ENCODE measurements around the gene MAGI1.
A peak's percentile ranks its signal among the peaks of the same experiment; 100 is the strongest.

The MAGI1 gene

GRCh38 chr3:65992106-65992505, 46.6 kb downstream of the MAGI1 start:
- no peak overlapping the region for H3K9ac ChIP-seq (ENCODE audit: low read length)
- H3K79me2 ChIP-seq (ENCODE audit: control insufficient read depth, insufficient read depth, low read length) = peaks cover 14% of the 10 kb centered on the region
- no peak overlapping the region for H2AK5ac ChIP-seq (ENCODE audit: low read length)
- DNase-seq = no peak
- H3K4me1 ChIP-seq (ENCODE audit: control insufficient read depth, low read depth, low read length) = peaks cover 7% of the 10 kb centered on the region
- H2BK15ac ChIP-seq (replicated peaks; ENCODE audit: low read depth) = no peak overlapping the region
- no CpG with 5 or more reads among the region's 1 CpG for WGBS (ENCODE audit: extremely low coverage, insufficient coverage, low lambda C conversion rate)
- no peak overlapping the region for H3K4ac ChIP-seq (ENCODE audit: low read depth, low read length)
- no peak overlapping the region for H3K27ac ChIP-seq (ENCODE audit: low read depth, low read length)
- no peaks in the 10 kb centered on the region for H3K27me3 ChIP-seq (ENCODE audit: insufficient read depth, low read length, poor library complexity)
- no peak overlapping the region for H3K23ac ChIP-seq (ENCODE audit: low read length)
- no peak overlapping the region for H3K56ac ChIP-seq (ENCODE audit: low read length)
- peaks cover 19% of the 10 kb centered on the region for H3K79me1 ChIP-seq (ENCODE audit: low read length)
- no peak overlapping the region for H4K8ac ChIP-seq (ENCODE audit: low read depth, low read length)
- H2BK120ac ChIP-seq (ENCODE audit: low read depth, low read length) = no peak overlapping the region
- no peak overlapping the region for H2BK5ac ChIP-seq (ENCODE audit: low read length)
- H3K4me2 ChIP-seq (ENCODE audit: low read length) = no peak overlapping the region
- no peak overlapping the region for H3K4me3 ChIP-seq (ENCODE audit: low read length)
- H3K36me3 ChIP-seq (ENCODE audit: control insufficient read depth, insufficient read depth, low read length) = no peaks in the 10 kb centered on the region
- H3K18ac ChIP-seq (ENCODE audit: low read length) = no peak overlapping the region
- H4K5ac ChIP-seq (ENCODE audit: low read length) = no peak overlapping the region

GRCh38 chr3:65988411-65989180, 50.1 kb downstream of the MAGI1 start:
- Histone ChIP-seq H2AK5ac (ENCODE audit: low read length) (no peak overlapping the region), H3K56ac (ENCODE audit: low read length) (no peak overlapping the region), H3K27me3 (ENCODE audit: insufficient read depth, low read length, poor library complexity) (no peaks in the 10 kb centered on the region), H4K5ac (ENCODE audit: low read length) (no peak overlapping the region), H2BK120ac (ENCODE audit: low read depth, low read length) (no peak overlapping the region), H2BK15ac (replicated peaks; ENCODE audit: low read depth) (no peak overlapping the region), H3K79me1 (ENCODE audit: low read length) (peaks cover 21% of the 10 kb centered on the region), H3K4me1 (ENCODE audit: control insufficient read depth, low read depth, low read length) (no peaks in the 10 kb centered on the region), H3K4ac (ENCODE audit: low read depth, low read length) (no peak overlapping the region), H3K18ac (ENCODE audit: low read length) (no peak overlapping the region), H3K36me3 (ENCODE audit: control insufficient read depth, insufficient read depth, low read length) (no peaks in the 10 kb centered on the region), H3K4me2 (ENCODE audit: low read length) (no peak overlapping the region), H3K9ac (ENCODE audit: low read length) (no peak overlapping the region), H4K8ac (ENCODE audit: low read depth, low read length) (no peak overlapping the region), H3K79me2 (ENCODE audit: control insufficient read depth, insufficient read depth, low read length) (peaks cover 12% of the 10 kb centered on the region), H3K4me3 (ENCODE audit: low read length) (no peak overlapping the region), H3K27ac (ENCODE audit: low read depth, low read length) (no peak overlapping the region), H2BK5ac (ENCODE audit: low read length) (no peak overlapping the region), H3K23ac (ENCODE audit: low read length) (no peak overlapping the region)
- no peak for DNase-seq
- no CpG with 5 or more reads among the region's 5 CpGs for WGBS (ENCODE audit: extremely low coverage, insufficient coverage, low lambda C conversion rate)

GRCh38 chr3:65986285-65986684, 52.4 kb downstream of the MAGI1 start:
- no peak overlapping the region for H4K8ac ChIP-seq (ENCODE audit: low read depth, low read length)
- H3K4me2 ChIP-seq (ENCODE audit: low read length) = no peak overlapping the region
- H3K27ac ChIP-seq (ENCODE audit: low read depth, low read length) = no peak overlapping the region
- H2BK15ac ChIP-seq (replicated peaks; ENCODE audit: low read depth) = no peak overlapping the region
- H3K79me2 ChIP-seq (ENCODE audit: control insufficient read depth, insufficient read depth, low read length) = peaks cover 2% of the 10 kb centered on the region
- no peaks in the 10 kb centered on the region for H3K36me3 ChIP-seq (ENCODE audit: control insufficient read depth, insufficient read depth, low read length)
- no peak overlapping the region for H3K4ac ChIP-seq (ENCODE audit: low read depth, low read length)
- peaks cover 8% of the 10 kb centered on the region for H3K79me1 ChIP-seq (ENCODE audit: low read length)
- H3K9ac ChIP-seq (ENCODE audit: low read length) = no peak overlapping the region
- H3K18ac ChIP-seq (ENCODE audit: low read length) = no peak overlapping the region
- no peak overlapping the region for H4K5ac ChIP-seq (ENCODE audit: low read length)
- H2BK5ac ChIP-seq (ENCODE audit: low read length) = no peak overlapping the region
- no peak overlapping the region for H3K4me3 ChIP-seq (ENCODE audit: low read length)
- no peaks in the 10 kb centered on the region for H3K4me1 ChIP-seq (ENCODE audit: control insufficient read depth, low read depth, low read length)
- no peak overlapping the region for H3K23ac ChIP-seq (ENCODE audit: low read length)
- H3K27me3 ChIP-seq (ENCODE audit: insufficient read depth, low read length, poor library complexity) = no peaks in the 10 kb centered on the region
- no peak overlapping the region for H2BK120ac ChIP-seq (ENCODE audit: low read depth, low read length)
- no peak overlapping the region for H2AK5ac ChIP-seq (ENCODE audit: low read length)
- no CpG with 5 or more reads among the region's 4 CpGs for WGBS (ENCODE audit: extremely low coverage, insufficient coverage, low lambda C conversion rate)
- H3K56ac ChIP-seq (ENCODE audit: low read length) = no peak overlapping the region
- no peak for DNase-seq

GRCh38 chr3:65984975-65985374, 53.7 kb downstream of the MAGI1 start:
- Histone ChIP-seq H3K4me2 (ENCODE audit: low read length) (no peak overlapping the region), H3K27ac (ENCODE audit: low read depth, low read length) (no peak overlapping the region), H2BK120ac (ENCODE audit: low read depth, low read length) (no peak overlapping the region), H3K23ac (ENCODE audit: low read length) (no peak overlapping the region), H3K27me3 (ENCODE audit: insufficient read depth, low read length, poor library complexity) (no peaks in the 10 kb centered on the region), H4K8ac (ENCODE audit: low read depth, low read length) (no peak overlapping the region), H4K5ac (ENCODE audit: low read length) (no peak overlapping the region), H3K4ac (ENCODE audit: low read depth, low read length) (no peak overlapping the region), H3K9ac (ENCODE audit: low read length) (no peak overlapping the region), H3K79me2 (ENCODE audit: control insufficient read depth, insufficient read depth, low read length) (no peaks in the 10 kb centered on the region), H3K4me3 (ENCODE audit: low read length) (no peak overlapping the region), H3K56ac (ENCODE audit: low read length) (no peak overlapping the region), H3K36me3 (ENCODE audit: control insufficient read depth, insufficient read depth, low read length) (no peaks in the 10 kb centered on the region), H3K4me1 (ENCODE audit: control insufficient read depth, low read depth, low read length) (no peaks in the 10 kb centered on the region), H2BK5ac (ENCODE audit: low read length) (no peak overlapping the region), H3K79me1 (ENCODE audit: low read length) (peaks cover 8% of the 10 kb centered on the region), H3K18ac (ENCODE audit: low read length) (no peak overlapping the region), H2BK15ac (replicated peaks; ENCODE audit: low read depth) (no peak overlapping the region), H2AK5ac (ENCODE audit: low read length) (no peak overlapping the region)
- WGBS (ENCODE audit: extremely low coverage, insufficient coverage, low lambda C conversion rate) = no CpG with 5 or more reads among the region's 1 CpG
- no peak for DNase-seq

- no peak overlapping the region for H3K23ac ChIP-seq (ENCODE audit: low read length)
- no peak overlapping the region for H2BK15ac ChIP-seq (replicated peaks; ENCODE audit: low read depth)
- H2BK5ac ChIP-seq (ENCODE audit: low read length) = no peak overlapping the region
- no peak overlapping the region for H3K4ac ChIP-seq (ENCODE audit: low read depth, low read length)
- H3K27me3 ChIP-seq (ENCODE audit: insufficient read depth, low read length, poor library complexity) = no peaks in the 10 kb centered on the region
- no peak overlapping the region for H3K18ac ChIP-seq (ENCODE audit: low read length)
- no peak overlapping the region for H3K9ac ChIP-seq (ENCODE audit: low read length)
- H4K5ac ChIP-seq (ENCODE audit: low read length) = no peak overlapping the region
- no peak for DNase-seq
- WGBS (ENCODE audit: extremely low coverage, insufficient coverage, low lambda C conversion rate) = no CpG with 5 or more reads among the region's 1 CpG
- no peak overlapping the region for H2AK5ac ChIP-seq (ENCODE audit: low read length)
- H3K56ac ChIP-seq (ENCODE audit: low read length) = no peak overlapping the region
- no peak overlapping the region for H3K4me3 ChIP-seq (ENCODE audit: low read length)
- no peaks in the 10 kb centered on the region for H3K36me3 ChIP-seq (ENCODE audit: control insufficient read depth, insufficient read depth, low read length)
- no peak overlapping the region for H2BK120ac ChIP-seq (ENCODE audit: low read depth, low read length)
- H4K8ac ChIP-seq (ENCODE audit: low read depth, low read length) = no peak overlapping the region
- peaks cover 7% of the 10 kb centered on the region for H3K79me1 ChIP-seq (ENCODE audit: low read length)
- peaks cover 3% of the 10 kb centered on the region for H3K4me1 ChIP-seq (ENCODE audit: control insufficient read depth, low read depth, low read length)
- H3K4me2 ChIP-seq (ENCODE audit: low read length) = no peak overlapping the region
- H3K79me2 ChIP-seq (ENCODE audit: control insufficient read depth, insufficient read depth, low read length) = no peaks in the 10 kb centered on the region
- H3K27ac ChIP-seq (ENCODE audit: low read depth, low read length) = no peak overlapping the region
These were observed 55.6 kb downstream of the MAGI1 start for GRCh38 chr3:65983100-65983499.

GRCh38 chr3:65979731-65980130, 59.0 kb downstream of the MAGI1 start:
- no CpG with 5 or more reads among the region's 4 CpGs for WGBS (ENCODE audit: extremely low coverage, insufficient coverage, low lambda C conversion rate)
- Histone ChIP-seq H3K18ac (ENCODE audit: low read length) (no peak overlapping the region), H3K27ac (ENCODE audit: low read depth, low read length) (no peak overlapping the region), H2BK15ac (replicated peaks; ENCODE audit: low read depth) (no peak overlapping the region), H3K79me1 (ENCODE audit: low read length) (peaks cover 5% of the 10 kb centered on the region), H4K8ac (ENCODE audit: low read depth, low read length) (no peak overlapping the region), H3K79me2 (ENCODE audit: control insufficient read depth, insufficient read depth, low read length) (peaks cover 3% of the 10 kb centered on the region), H3K4ac (ENCODE audit: low read depth, low read length) (no peak overlapping the region), H3K27me3 (ENCODE audit: insufficient read depth, low read length, poor library complexity) (no peaks in the 10 kb centered on the region), H2BK5ac (ENCODE audit: low read length) (no peak overlapping the region), H2BK120ac (ENCODE audit: low read depth, low read length) (no peak overlapping the region), H3K4me3 (ENCODE audit: low read length) (no peak overlapping the region), H4K5ac (ENCODE audit: low read length) (no peak overlapping the region), H2AK5ac (ENCODE audit: low read length) (peak overlapping the region; percentile 23), H3K56ac (ENCODE audit: low read length) (no peak overlapping the region), H3K4me1 (ENCODE audit: control insufficient read depth, low read depth, low read length) (peaks cover 3% of the 10 kb centered on the region), H3K9ac (ENCODE audit: low read length) (no peak overlapping the region), H3K36me3 (ENCODE audit: control insufficient read depth, insufficient read depth, low read length) (no peaks in the 10 kb centered on the region), H3K23ac (ENCODE audit: low read length) (no peak overlapping the region), H3K4me2 (ENCODE audit: low read length) (no peak overlapping the region)
- DNase-seq = no peak

All from mesendoderm (in vitro differentiated cells).